Stromal cell of bone marrow (primary cell): ENCODE results near the gene CTDSPL2.
"Not testable (repeated sequence)": the region's sequence is repeated elsewhere in the genome, so short reads cannot be mapped to it uniquely, and the experiment has no call there.

ENCODE experiments used
- DNase-seq: peaks from one replicate; pipeline ENCODE4 v3.0.0-alpha.2; 2012; ENCODE audit warnings: low read depth

The CTDSPL2 gene

GRCh38 chr15:44485880-44486279 is 58.5 kb downstream of the CTDSPL2 start:
- no peak for DNase-seq

- DNase-seq = peak; percentile 70
Observed at GRCh38 chr15:44489464-44489863, 62.0 kb downstream of the CTDSPL2 start.

DNA sequence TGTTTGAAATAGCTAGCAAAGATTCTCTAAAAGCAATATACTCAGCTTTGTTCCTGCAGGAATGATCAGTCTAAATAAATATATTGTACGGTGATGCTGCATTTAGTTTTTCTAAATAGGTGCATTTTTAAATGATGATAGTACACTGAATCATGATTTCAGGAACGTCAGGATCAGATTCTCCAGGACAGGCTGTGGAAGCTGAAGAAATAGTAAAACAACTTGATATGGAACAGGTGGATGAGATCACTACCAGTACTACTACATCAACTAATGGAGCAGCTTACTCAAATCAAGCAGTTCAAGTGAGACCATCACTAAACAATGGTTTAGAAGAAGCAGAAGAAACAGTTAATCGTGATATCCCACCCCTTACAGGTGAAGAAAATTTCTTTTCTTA is 63.2 kb downstream of the CTDSPL2 start:
- DNase-seq = no peak

GRCh38 chr15:44492040-44492439 is 64.6 kb downstream of the CTDSPL2 start:
- DNase-seq = no peak

GRCh38 chr15:44492672-44493071 is 65.2 kb downstream of the CTDSPL2 start:
- no peak for DNase-seq

DNA sequence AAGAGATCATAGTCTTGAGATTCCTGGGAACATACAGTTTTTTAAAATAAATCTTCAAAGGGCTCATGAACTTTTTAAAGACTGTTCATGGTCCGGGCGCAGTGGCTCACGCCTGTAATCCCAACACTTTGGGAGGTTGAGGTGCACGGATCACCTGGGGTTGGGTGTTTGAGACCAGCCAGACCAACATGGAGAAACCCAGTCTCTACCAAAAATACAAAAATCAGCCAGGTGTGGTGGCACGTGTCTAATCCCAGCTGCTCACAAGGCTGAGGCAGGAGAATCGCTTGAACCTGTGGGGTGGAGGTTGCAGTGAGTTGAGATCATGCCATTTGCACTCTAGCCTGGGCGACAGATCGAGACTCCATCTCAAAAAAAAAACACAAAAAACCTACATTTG is 68.1 kb downstream of the CTDSPL2 start:
- DNase-seq = no peak

DNA sequence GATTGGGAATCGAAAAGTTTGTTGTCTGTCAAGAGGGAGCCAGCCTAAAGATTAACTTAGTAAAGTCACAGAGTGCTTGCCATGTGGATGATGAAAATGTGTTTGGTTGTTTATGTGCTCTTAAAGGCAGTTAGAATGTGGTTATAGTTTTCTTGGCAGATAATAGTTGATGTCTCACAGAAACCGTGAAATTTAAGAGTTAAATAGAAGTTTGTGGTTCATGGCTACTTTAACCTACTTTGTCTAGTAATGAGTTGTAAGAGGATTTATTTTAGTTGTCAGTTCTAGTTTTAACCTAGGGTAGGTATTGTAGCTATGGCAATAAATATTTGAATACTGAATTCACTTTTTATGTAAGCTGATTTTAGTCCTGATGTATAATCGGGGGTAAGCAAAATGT is 73.1 kb downstream of the CTDSPL2 start:
- no peak for DNase-seq

DNA sequence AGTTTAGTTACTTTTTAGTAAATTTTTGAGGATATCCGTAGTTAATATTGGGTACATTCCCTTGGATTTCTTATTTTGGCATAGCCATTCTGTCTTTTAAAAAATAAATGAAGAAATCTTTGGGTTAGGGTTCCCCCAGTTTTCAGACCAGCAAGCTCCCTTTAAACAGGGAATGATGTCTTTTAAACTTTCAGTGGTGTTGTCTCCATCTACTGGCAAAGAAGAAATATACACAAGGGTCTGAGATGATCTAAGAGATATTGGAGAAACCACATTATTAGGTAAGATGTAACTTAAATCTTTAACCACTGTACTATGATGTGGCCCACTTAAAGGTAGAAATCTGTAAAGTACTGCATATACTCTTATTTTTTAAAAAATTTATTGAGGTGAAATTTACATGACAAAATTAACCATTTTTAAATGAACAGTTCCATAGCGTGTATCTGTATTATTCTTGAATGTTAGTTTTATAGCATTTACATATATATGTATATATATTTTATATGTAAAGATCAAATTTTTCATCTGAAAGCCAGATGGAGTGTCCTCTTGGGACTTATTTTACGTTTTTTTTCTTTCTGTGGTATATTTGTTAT is 74.4 kb downstream of the CTDSPL2 start:
- DNase-seq = peak; percentile 20

- DNase-seq = no peak
Observed at GRCh38 chr15:44516436-44516835, 89.0 kb downstream of the CTDSPL2 start.

DNA sequence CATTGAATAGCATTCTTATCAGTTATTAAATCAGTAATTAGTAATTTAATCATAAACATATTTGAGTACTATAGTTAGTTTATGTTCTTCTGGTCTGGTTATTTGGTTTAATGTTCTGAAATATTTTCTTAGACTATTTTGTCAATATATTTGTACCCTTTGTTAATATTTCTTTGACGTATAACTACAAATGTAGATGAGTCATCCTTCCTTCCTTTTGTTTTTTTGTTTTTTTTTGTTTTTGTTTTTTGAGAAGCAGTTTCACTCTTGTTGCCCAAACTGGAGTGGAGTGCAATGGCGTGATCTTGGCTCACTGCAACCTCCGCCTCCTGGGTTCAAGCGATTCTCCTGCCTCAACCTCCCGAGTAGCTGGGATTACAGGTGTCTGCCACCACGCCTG is 92.1 kb downstream of the CTDSPL2 start:
- no peak for DNase-seq

GRCh38 chr15:44525018-44525417 is 97.6 kb downstream of the CTDSPL2 start:
- DNase-seq = no peak

- DNase-seq = no peak
Observed at GRCh38 chr15:44527241-44527640, 99.8 kb downstream of the CTDSPL2 start.

- DNase-seq = no peak
Observed at GRCh38 chr15:44529864-44530604, 102.6 kb downstream of the CTDSPL2 start.

DNA sequence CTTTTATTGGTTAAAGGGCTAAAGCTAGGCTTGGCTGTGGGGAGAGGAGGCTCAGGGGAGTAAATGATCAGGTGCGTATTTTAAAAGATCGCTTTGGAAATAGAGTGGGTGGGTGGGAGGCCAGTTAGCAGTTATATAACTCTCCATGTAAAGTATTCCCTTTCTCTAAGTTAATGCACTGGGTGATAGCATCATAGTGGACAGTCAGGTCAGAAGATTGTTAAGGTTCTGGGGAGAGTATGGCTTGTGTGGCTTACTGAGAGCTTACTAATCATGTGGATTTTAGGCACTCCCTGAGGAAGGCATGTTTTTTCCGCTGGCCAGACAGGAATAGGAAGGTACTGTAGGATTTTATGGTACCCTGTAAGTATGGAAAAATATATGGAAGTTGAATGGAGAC is 103.2 kb downstream of the CTDSPL2 start:
- DNase-seq = no peak

DNA sequence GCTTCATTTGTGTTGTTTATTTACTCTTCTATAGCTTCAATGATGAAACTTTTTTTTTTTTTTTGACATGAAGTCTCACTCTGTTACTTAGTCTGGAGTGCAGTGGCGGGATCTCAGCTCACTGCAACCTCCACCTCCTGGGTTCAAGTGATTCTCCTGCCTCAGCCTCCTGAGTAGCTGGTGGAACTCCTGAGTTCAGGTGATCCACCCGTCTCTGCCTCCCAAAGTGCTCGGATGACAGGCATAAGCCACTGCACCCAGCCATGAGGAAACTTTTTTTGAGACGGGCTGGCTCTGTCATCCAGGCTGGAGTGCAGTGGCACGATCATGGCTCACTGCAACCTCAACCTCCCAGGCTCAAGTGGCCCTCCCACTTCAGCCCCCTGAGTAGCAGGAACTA is 104.8 kb downstream of the CTDSPL2 start:
- DNase-seq = not testable (repeated sequence)

- DNase-seq = no peak
Observed at GRCh38 chr15:44532689-44533088, 105.3 kb downstream of the CTDSPL2 start.

- DNase-seq = no peak
Observed at GRCh38 chr15:44535092-44535491, 107.7 kb downstream of the CTDSPL2 start.

DNA sequence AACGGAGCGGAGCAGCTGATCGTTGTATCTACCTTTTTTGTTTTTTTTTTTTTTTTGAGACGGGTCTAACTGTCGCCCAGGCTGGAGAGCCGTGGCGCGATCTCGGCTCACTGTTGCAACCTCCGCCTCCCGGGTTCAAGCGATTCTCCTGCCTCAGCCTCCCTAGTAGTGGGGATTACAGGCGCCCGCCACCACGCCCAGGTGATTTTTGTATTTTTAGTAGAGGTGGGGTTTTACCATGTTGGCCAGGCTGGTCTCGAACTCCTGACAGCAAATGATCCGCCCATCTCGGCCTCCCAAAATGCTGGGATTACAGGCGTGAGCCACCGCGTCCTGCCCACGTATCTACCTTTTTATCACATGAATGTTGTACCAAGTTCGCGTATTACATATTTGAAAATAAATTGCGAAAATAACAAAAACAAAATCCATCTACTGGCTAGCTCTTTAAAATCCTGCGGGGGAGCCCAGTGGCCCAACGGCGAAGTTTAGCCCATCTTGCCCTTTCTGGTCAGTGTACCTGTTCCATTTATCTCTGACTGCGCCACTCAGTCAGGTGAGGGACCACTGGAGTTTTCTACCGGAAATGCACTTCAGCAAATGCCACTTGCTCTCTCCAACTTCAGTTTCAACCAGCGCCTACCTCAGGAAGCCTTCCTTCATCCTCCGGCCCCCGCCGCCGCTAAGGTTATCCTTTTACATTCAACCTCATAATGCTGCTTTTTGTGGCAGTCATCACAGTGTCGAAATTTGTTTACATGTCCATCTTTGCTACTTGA is 108.3 kb downstream of the CTDSPL2 start:
- DNase-seq = no peak

- DNase-seq = peak; percentile 72
Observed at GRCh38 chr15:44536302-44536961, 109.0 kb downstream of the CTDSPL2 start.

GRCh38 chr15:44536962-44537734 is 109.7 kb downstream of the CTDSPL2 start, which contains the start of gene EIF3J:
TSS of gene EIF3J (plus strand) at chr15:44537147. CDS start at chr15:44537195, 48 bp downstream.
- DNase-seq = peak; percentile 94

- DNase-seq = no peak
Observed at GRCh38 chr15:44537735-44538240, 110.4 kb downstream of the CTDSPL2 start.
